ENCODE data around the gene MARK3.

GRCh38 chr14:103547455-103547940 is 162.3 kb downstream of the MARK3 start:
- TF ChIP-seq, protein P1, sequence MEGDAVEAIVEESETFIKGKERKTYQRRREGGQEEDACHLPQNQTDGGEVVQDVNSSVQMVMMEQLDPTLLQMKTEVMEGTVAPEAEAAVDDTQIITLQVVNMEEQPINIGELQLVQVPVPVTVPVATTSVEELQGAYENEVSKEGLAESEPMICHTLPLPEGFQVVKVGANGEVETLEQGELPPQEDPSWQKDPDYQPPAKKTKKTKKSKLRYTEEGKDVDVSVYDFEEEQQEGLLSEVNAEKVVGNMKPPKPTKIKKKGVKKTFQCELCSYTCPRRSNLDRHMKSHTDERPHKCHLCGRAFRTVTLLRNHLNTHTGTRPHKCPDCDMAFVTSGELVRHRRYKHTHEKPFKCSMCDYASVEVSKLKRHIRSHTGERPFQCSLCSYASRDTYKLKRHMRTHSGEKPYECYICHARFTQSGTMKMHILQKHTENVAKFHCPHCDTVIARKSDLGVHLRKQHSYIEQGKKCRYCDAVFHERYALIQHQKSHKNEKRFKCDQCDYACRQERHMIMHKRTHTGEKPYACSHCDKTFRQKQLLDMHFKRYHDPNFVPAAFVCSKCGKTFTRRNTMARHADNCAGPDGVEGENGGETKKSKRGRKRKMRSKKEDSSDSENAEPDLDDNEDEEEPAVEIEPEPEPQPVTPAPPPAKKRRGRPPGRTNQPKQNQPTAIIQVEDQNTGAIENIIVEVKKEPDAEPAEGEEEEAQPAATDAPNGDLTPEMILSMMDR (IDR thresholded peaks at IDR 0.05) = no peak
- no peak for TF ChIP-seq ZFX (IDR thresholded peaks at IDR 0.05; ENCODE audit: borderline replicate concordance)

All from 22Rv1 (cell line).